HG02885 (cell line): Measurements from ENCODE around the gene TKT.

Experiments used
- ATAC-seq: cut with Tn5 transposase; IDR thresholded peaks from one replicate; pipeline ENCODE4 v1.9.1; 2021; ENCODE audit warnings: mild to moderate bottlenecking; ENCODE audit not compliant: unreplicated experiment, poor library complexity

Gene TKT

DNA sequence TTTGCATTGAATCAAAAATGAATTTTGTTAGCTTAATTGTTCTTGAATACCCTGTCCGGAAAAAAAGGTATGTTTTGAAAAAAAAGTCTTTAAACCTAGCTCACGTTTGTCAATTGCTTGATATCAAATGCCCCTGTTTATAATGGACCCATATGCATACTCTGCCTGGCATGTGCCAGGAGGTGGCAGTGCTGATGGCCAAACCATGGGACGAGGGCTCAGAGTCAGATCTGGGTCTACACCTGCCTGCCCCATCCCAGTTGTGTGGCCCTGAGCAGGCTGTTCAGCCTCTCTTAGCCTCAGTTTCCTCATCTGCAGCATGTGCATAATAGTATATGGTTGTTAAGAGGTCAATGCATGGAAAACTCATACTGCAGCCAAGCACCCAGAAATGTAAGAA lies 56.0 kb downstream of the TKT start:
- no peak for ATAC-seq

DNA sequence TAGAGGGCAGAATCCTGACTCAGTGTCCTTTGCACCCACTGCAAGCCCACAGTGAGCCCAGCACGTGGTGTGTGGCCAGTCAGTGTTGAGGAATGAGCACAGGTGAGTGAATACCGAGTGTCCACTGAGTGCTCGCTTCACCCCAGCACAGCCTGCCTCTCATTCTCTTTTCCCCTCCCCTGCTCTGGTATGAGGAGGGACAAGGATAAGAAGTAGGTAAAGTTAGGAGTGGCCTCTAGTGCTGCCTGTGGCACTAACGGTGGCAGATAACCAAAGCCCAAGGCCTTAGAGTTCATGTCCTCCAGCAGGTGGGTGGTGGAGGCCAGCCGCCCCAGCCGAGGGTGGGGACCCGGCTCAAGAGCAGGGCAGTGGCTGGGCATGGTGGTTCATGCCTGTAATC lies 56.8 kb downstream of the TKT start:
- ATAC-seq, result no peak

DNA sequence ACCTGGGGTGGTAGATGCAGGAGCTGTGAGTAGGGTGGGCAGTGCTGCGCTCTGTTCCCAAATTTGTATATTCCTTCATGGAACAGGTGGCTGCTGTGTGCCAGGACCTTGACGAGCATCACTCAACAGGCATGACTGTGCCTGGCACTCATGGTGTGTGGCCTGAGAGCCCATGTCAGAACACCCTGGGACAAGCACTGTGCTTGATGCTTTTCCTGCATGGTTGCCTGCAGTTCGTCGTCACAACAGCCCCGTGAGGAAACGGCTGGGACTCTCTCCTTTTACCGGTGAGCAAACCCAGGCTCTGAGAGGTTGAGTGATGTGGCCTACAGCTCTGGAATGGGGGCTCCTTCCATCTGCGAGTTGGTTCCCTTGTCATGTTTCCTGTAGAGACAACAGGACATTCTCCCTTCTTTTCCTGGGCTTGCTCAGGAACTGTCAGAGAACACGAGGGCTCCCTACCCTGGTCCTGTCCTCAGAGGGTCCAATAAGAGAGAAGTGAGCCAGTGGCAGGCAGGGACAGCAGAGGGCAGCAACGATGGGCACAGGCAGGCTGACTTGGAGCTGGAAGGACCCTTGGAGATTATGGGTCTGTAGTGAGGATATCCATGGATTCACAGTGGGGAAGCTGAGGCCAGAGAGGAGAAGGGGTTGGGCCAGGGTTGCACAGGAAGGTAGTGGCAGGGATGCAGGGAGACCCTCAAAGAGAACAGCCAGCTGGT lies 57.4 kb downstream of the TKT start:
- ATAC-seq, result no peak

DNA sequence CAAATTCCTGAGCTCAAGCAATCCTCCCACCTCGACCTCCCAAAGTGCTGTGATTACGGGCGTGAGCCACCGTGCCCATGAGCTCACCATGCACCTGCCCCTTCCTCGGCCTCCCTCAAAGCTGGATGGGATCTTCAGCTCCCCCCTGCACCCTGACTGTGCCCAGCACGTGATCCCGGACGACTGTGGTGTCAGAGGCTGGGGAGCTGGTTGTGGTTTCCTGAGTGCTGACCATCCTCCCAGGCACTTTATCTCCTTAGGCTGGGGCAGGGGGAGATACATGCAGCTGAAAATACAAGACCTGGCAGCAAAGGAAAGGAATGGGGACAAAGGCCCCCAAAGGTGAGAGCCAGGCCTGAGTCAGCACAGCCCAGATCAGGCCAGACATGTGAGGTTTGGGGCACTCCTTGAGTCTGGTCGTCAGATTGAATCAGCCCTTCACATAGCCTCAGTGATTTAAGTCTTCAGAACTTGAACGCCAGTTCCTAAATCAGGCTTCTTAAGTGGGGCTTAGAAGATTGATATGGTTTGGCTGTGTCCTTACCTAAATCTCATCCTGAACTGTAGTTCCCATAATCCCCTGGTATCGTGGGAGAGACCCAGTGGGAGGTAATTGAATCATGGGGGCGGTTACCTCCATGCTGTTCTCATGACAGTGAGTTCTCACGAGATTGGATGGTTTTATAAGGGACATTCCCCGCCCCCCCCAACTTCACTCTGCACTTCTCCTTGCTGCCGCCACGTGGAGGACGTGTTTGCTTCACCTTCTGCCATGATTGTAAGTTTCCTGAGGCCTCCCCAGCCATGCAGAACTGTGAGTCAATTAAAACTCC lies 59.0 kb downstream of the TKT start:
- ATAC-seq, result peak; percentile 47

DNA sequence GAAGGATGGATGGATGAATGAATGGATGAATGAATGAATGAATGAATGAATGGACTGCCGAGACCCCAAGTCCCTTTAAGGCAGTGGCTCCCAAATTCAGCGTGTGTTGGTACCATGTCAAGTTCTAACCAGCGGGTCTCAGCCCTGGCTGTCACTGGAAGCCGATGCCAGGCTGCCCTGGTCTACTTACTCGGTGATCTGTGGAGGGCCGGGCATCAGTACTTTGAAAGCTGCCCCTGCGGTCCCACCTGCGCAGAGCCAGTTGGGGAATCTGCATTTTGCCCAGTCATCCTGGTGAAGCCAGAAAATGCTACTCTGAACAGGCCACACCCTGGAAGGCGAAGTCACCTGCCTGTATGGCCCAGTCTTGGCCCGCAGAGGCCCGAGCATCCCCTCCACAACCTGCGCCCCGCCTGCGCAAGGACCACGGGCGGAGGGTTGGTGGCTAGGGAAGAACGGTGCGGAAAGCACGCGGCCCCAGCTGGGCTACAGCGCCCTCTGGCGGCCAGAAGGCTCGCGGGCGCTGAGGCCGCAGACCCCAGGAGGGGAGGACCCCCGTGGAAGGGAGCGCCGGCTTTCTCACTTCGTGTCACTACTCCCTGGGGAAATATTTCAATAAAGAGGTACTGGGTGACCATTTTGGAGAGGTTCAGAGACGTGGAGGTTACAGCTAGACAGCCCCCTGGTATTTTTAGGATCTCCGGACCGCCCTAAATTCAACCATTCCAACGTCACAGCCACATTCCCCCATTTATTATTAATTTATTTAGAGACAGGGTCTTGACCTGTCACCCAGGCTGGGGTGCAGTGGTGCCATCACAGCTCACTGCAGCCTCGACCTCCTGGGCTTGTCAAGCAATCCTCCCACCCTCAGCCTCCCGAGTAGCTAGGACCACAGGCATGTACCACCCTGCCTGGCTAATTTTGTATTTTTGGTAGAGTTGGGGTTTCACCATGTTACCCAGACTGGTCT lies 59.9 kb downstream of the TKT start:
- ATAC-seq, result no peak

DNA sequence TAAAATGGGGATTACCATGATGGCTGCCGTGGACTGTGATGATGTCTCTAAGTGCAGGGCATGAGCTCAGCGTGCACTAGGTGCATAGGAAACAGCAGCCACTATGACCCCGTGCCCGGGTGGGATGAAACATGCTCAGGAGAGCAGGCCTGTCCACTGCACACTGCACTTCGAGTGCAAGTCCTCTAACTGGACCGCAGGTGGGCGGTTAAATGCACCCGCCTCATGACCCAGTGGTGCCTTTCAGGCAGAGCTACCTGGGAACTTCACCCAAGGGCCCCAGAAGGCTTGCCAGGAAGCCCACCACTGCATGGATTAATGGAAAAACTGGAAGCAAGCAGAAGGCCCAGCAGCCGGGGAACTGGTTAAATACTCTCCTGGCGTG lies 60.8 kb downstream of the TKT start:
- no peak for ATAC-seq

DNA sequence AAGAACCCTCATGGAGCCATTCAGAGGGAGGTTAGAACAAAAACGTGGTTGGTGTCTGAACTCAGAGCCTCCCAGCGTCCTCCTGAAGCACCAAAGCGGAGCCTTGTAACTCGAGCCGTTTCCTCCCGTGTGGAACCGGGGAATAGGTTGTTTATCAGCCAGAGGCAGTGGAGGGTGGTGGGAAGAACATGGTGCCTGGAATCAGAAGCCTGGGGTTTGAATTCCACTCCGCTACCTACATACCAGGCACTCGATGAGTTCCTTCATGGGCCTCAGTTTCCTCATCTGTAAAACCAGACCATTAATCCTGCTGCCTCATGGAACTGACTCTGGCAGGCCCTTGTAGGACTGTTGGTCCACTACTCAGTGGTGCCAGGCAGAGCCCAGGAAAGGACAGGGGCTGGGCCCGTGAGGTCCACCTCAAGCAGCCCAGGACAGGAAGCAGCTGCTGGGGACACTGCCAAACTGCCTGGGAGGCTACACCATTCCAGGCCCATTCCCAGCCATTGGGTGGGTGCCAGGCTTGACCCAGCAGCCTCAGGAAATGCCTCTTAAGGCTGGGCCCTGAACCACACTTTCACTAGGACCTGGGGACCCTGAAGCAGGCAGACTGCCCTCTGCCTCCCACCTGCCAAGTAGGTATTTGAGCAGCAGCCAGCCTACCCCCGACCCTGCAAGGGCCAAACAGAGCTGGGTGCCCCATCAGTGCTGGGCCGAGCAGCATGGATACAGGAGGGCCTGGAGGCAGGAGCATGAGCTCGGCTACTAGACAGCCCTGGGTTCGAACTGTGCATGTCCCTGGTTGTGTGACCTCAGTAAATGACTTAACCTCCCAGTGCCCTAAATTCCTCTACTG lies 61.4 kb downstream of the TKT start:
- ATAC-seq, result no peak

DNA sequence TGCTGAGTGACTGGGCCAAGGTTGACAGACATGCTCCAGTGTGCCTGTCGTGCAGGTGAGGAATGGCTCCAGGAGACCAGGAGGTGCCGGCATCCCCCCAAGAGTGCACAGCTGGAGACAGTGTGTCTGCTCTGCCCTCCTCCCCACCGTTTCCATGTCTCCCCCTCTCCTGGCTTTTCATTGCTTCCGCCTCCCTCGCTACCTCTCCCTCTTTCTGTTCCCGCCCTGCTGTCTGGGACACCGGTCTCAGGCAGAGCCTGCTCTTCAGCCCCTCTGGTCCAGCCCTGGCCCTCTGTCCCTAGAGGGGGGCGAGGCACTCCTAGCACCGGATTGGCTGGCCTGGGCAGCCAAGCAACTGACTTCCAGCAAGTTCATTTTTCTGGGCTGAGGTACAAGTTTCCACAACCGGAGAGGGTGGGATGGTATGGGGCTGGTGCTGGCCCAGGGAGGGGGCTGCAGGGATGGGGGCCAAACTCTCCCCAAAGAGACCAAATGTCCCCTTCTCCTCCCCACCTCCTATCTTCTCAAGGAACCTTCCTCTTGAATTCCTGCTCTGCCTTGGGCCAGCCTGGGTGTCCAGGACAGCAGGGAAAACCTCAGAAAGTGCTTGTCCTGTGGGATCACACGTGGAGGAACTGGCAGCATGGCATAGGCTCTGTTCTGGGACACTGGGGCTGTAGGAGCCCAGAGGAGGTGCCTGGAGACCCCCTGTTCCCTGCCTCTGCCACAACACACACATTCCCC lies 62.2 kb downstream of the TKT start:
- no peak for ATAC-seq

DNA sequence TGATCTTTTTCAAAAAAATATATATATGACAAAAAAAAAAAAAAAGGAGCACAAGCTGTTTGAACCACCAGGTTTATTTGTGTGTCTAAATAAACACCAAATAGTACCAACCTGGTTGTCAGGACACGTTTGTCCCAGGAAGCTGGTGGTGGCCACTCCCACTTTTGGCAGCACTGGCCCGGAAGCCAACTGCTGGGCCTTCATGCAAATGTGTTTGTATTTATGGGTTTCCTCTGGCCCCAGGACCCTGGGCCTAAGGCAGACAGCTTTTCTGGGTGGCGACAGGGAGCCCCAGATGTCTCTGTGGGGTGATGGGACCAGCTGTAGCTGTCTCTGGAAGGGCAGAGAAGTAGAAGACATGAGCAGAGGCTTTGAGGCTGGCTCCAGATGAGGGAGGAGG lies 63.2 kb downstream of the TKT start:
- ATAC-seq, result peak; percentile 49

DNA sequence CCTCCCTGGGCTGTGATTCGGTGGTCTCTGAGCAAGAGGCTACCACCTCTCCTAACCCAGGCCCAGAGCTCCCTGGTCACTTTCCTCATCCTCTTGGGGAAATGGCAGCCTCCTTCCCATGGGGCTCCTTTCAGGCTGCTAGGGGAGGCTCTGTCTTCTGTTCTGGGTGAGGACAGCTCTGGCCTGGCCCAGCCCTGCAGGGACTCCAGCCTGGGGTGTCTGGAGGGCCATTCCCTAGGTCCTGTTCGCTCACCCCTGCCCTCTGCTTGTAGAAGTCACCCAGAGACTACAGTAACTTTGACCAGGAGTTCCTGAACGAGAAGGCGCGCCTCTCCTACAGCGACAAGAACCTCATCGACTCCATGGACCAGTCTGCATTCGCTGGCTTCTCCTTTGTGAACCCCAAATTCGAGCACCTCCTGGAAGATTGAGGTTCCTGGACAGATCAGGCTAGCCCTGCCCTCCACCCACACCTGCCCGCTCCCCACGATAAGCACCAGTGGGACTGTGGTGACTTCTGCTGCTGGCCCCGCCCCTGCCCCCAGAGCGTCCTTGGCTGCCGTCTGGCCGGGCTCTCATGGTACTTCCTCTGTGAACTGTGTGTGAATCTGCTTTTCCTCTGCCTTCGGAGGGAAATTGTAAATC lies 63.9 kb downstream of the TKT start:
- ATAC-seq, result no peak

DNA sequence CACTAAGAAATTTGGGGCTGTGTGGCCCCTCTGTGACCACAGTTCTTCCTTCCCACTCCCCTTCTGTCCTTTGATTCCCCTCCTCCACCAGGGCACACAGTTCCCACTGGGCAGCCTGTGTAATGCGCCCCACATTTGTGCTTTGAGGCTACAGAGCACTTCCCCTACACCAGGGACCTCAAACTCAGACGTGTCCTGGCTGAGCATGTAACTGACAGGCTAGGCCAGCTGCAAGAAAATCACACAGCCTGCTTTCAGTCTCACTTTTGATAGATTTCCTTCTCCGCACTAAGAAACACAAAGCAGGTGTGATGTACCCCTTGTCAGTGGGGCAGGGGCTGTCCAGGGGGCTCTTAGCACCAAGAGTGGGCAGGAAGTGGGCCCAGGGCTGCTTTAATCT lies 65.2 kb downstream of the TKT start:
- peak; percentile 58 for ATAC-seq

DNA sequence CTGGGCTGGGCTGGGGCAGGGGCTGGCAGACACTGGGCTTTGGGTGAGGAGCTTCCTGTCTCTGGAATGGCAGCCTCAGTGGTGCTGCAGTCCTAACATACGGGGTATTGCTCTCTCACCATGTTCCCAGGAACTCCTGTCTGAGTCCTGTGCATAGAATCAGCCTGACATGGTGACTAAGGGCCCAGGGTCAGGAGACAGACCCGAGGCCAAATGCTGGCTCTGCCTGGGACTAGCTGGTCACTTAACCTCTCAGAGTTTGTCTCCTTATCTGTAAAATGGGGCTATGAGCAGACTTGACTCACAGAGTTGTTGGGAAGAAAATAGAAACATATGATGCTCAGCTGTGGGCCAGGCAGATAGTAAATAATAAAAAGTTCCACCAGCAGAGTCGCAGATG lies 66.5 kb downstream of the TKT start:
- ATAC-seq, result no peak

DNA sequence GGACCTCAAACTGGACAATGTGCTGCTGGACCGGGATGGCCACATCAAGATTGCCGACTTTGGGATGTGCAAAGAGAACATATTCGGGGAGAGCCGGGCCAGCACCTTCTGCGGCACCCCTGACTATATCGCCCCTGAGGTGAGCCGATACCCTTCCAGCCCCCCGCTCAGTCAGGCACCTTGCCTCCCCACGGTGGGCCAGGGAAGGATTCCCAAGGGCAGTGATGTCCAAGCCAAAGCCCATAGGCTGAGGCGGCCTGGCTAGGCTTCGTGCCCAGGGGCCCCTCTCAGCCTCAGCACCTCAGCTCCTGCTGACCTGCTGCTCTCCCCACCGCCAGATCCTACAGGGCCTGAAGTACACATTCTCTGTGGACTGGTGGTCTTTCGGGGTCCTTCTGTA lies 67.1 kb downstream of the TKT start:
- no peak for ATAC-seq

DNA sequence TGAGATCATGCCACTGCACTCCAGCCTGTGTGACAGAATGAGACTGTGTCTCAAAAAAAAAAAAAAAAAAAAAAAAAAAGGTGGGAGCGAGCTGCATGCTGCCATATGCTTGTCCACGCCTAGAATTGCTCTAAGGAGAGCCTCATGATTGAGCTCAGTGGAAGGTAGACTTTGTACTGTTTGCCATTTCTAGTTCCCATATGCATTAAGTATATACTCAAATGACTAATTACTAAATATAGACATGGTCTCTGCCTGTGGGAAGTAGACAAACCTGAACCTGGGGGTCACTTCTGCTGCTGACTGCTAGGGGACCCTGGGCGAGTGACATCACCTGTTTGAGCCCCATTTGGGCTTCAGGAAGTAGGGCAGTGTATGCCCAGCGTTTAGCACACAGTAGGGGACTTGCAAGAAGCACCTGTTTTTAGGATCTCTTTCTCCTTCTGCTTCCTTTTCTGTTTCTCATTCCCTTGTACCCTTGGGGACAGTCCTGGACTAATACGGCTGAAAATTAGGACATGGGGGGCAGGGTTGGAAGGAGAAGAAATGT lies 67.6 kb downstream of the TKT start:
- ATAC-seq, result no peak

DNA sequence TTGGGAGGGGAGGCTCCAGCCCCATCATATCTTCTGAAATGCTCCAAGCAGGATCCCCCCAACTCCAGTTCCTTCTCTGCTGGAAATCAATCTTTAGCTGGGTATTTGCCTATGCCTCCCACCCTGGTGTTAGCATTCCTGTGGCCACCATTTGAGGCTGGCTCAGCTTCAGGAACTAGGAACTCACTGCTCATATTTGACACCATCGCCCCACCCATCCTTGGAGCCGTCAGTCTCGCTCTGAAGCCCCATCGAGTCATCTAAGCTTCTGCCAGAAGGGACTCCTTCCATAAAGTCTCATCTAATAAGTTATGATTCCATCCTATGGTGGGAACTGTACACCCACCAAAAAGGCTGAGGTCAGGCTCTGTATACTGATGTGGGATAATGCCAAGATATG lies 68.4 kb downstream of the TKT start:
- no peak for ATAC-seq

DNA sequence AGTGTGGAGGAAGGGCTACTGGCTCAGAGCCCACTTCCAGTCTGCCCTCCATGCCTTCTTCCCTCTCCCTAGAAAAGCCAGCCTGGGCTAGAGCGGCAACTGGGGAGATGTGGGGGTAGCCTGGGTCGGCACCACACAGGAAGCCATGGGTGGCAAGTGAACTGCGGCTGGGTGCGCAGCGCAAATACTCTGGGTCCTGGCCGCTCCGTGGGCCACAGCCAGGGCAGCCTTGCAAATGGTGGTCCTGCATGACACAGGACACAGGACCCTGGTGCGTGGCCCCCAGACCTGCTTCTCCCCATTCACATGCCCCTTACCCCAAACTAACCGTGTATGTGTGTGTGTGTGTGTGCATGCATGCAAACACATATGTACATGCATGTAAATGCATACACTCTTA lies 69.1 kb downstream of the TKT start:
- ATAC-seq, result no peak

DNA sequence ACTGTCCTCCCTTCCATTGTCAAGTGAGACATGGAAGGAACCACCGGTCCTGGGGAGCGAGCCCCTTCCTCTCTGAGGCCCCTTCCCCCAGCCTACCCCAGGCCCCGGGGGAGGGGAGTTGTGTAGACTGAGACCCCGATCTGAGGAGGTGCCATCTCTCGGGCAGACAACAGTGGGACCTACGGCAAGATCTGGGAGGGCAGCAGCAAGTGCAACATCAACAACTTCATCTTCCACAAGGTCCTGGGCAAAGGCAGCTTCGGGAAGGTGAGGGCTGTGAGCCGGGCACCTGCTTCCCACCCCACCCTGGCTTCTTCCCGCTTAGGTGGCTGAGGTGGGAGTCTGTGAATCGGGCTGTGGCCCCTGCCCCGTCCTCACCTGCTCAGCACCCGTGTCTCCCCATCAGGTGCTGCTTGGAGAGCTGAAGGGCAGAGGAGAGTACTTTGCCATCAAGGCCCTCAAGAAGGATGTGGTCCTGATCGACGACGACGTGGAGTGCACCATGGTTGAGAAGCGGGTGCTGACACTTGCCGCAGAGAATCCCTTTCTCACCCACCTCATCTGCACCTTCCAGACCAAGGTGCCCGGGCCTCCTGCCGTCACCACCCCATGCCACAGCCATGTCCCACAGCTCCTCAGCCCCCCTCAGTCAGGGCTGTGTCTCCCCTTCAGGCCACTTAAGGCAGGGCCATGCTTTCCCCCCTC lies 69.9 kb downstream of the TKT start:
- no peak for ATAC-seq

DNA sequence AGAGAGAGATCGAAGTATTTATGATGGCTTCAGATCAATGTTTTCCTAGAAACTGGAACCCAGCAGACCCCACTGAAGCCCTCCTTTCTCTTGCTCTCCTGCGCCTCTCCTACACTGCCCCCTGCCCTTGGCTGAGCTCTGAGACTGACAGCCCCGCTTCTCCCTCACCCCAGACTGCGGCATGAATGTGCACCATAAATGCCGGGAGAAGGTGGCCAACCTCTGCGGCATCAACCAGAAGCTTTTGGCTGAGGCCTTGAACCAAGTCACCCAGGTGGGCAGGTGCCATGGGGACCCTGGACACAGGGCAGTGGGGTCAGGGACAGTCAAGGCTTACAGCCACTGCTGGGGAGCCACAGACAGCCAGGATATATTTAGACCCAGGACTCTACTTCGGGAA lies 71.1 kb downstream of the TKT start:
- no peak for ATAC-seq
